Left cardiac atrium (tissue), 2 donors: ENCODE results near the gene RNF217. TPM values are rescaled to one million over a fixed set of nuclear protein-coding genes. Genes with fewer than 3 reads are reported as not detected.

Experiments used
- total RNA-seq, 2 donors: library from RNA; stranded (reverse); fragmentation: NEBNext Ultra II Directional; extraction: Animal tissue kit (Norgen Biotek cat#: 25700); gene quantifications; one replicate each; pipeline ENCODE4 v1.2.1, GENCODE V29; 2021
- donor health status: DM: no; HTN: yes; CAD: no; lungs with severe emphysema.
- donor health status: DM: yes; HTN: yes; CAD: no.

RNF217 gene
- total RNA-seq, 2 donors from 2014 or later: 10.6 to 18.3 TPM

Other genes with a start within 250 kb of the RNF217 start
- 10 to 100 TPM; 27.9 to 50.4 TPM for gene TPD52L1, start 191.3 kb downstream of the RNF217 start, total RNA-seq